Measurements from ENCODE around the gene IGFL1. TPM values are rescaled to one million over a fixed set of nuclear protein-coding genes. Genes with fewer than 3 reads are reported as not detected.

The IGFL1 gene
- total RNA-seq, 1 experiment from 2014 or later: not detected

DNA sequence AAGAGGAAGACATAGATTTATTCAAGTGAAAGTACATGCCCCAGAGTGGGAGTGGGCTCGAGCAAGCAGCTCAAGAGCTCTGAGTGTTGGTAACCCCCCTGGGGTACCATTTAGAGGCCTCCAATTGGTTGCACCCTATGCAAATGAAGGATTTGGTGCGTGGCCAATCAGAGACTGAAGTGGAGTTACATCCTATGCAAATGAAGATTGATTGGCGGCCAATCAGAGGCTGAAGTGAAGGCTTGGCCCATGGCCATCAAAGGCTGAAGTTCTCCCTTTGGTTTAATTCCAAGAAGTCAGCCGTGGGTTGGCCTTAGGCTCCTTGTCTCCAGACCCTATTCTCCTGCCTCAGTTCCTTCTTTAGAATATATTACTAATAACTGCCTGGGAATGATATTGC is 12.9 kb upstream of the IGFL1 start:
- H4K20me1 ChIP-seq (ENCODE audit: insufficient read depth): no peaks in the 10 kb centered on the region
- no peaks in the 10 kb centered on the region for H3K79me2 ChIP-seq (ENCODE audit: insufficient read depth, low read length)
- no peak overlapping the region for H3K9ac ChIP-seq (ENCODE audit: low read length)
- TF ChIP-seq, protein P1, sequence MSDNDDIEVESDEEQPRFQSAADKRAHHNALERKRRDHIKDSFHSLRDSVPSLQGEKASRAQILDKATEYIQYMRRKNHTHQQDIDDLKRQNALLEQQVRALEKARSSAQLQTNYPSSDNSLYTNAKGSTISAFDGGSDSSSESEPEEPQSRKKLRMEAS (IDR thresholded peaks at IDR 0.05): no peak
- TF ChIP-seq SIN3A (IDR thresholded peaks at IDR 0.05; ENCODE audit: low read depth) (no peak), CEBPB (IDR thresholded peaks at IDR 0.05; ENCODE audit: low read depth) (no peak), ELF1 (IDR thresholded peaks at IDR 0.05; ENCODE audit: borderline replicate concordance, low read depth) (no peak), EZH2phosphoT487 (IDR thresholded peaks at IDR 0.05; ENCODE audit: borderline replicate concordance) (no peak), TCF7L2 (IDR thresholded peaks at IDR 0.05; ENCODE audit: borderline replicate concordance, extremely low read depth, insufficient read depth, insufficient read length) (no peak), CBX3 (IDR thresholded peaks at IDR 0.05; ENCODE audit: low read depth) (no peak), RAD21 (IDR thresholded peaks at IDR 0.05; ENCODE audit: low read depth) (no peak), SRF (IDR thresholded peaks at IDR 0.05; ENCODE audit: low read depth) (no peak)
- TF ChIP-seq, protein P2, sequence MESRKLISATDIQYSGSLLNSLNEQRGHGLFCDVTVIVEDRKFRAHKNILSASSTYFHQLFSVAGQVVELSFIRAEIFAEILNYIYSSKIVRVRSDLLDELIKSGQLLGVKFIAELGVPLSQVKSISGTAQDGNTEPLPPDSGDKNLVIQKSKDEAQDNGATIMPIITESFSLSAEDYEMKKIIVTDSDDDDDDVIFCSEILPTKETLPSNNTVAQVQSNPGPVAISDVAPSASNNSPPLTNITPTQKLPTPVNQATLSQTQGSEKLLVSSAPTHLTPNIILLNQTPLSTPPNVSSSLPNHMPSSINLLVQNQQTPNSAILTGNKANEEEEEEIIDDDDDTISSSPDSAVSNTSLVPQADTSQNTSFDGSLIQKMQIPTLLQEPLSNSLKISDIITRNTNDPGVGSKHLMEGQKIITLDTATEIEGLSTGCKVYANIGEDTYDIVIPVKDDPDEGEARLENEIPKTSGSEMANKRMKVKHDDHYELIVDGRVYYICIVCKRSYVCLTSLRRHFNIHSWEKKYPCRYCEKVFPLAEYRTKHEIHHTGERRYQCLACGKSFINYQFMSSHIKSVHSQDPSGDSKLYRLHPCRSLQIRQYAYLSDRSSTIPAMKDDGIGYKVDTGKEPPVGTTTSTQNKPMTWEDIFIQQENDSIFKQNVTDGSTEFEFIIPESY (IDR thresholded peaks at IDR 0.05; ENCODE audit: extremely low read depth, insufficient replicate concordance, low read length): no peak
- TF ChIP-seq, protein P3, sequence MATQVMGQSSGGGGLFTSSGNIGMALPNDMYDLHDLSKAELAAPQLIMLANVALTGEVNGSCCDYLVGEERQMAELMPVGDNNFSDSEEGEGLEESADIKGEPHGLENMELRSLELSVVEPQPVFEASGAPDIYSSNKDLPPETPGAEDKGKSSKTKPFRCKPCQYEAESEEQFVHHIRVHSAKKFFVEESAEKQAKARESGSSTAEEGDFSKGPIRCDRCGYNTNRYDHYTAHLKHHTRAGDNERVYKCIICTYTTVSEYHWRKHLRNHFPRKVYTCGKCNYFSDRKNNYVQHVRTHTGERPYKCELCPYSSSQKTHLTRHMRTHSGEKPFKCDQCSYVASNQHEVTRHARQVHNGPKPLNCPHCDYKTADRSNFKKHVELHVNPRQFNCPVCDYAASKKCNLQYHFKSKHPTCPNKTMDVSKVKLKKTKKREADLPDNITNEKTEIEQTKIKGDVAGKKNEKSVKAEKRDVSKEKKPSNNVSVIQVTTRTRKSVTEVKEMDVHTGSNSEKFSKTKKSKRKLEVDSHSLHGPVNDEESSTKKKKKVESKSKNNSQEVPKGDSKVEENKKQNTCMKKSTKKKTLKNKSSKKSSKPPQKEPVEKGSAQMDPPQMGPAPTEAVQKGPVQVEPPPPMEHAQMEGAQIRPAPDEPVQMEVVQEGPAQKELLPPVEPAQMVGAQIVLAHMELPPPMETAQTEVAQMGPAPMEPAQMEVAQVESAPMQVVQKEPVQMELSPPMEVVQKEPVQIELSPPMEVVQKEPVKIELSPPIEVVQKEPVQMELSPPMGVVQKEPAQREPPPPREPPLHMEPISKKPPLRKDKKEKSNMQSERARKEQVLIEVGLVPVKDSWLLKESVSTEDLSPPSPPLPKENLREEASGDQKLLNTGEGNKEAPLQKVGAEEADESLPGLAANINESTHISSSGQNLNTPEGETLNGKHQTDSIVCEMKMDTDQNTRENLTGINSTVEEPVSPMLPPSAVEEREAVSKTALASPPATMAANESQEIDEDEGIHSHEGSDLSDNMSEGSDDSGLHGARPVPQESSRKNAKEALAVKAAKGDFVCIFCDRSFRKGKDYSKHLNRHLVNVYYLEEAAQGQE (IDR thresholded peaks at IDR 0.05; ENCODE audit: low read depth): no peak
- TF ChIP-seq, protein P4, sequence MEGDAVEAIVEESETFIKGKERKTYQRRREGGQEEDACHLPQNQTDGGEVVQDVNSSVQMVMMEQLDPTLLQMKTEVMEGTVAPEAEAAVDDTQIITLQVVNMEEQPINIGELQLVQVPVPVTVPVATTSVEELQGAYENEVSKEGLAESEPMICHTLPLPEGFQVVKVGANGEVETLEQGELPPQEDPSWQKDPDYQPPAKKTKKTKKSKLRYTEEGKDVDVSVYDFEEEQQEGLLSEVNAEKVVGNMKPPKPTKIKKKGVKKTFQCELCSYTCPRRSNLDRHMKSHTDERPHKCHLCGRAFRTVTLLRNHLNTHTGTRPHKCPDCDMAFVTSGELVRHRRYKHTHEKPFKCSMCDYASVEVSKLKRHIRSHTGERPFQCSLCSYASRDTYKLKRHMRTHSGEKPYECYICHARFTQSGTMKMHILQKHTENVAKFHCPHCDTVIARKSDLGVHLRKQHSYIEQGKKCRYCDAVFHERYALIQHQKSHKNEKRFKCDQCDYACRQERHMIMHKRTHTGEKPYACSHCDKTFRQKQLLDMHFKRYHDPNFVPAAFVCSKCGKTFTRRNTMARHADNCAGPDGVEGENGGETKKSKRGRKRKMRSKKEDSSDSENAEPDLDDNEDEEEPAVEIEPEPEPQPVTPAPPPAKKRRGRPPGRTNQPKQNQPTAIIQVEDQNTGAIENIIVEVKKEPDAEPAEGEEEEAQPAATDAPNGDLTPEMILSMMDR (IDR thresholded peaks at IDR 0.05 in 2 of 3, conservative IDR thresholded peaks at IDR 0.05 in 1 of 3; ENCODE audit: borderline replicate concordance in 1 of 3, insufficient read depth in 1 of 3, low read depth in 2 of 3, low read length in 2 of 3): no peak
- no peak for DNase-seq (ENCODE audit: low read depth, low spot score)
- no TSS peak for BruUV-seq (replicated peaks)
- CTCF ChIA-PET: no interaction called here
- H3K9me2 ChIP-seq (ENCODE audit: insufficient read depth): no peaks in the 10 kb centered on the region
- H2AFZ ChIP-seq (ENCODE audit: low read depth, low read length, poor library complexity, severe bottlenecking): no peak overlapping the region
- intact Hi-C loops (cut with micrococcal nuclease): no loop called here
- no peak overlapping the region for H3K27ac ChIP-seq (ENCODE audit: low read depth, low read length)
- RAD21 ChIA-PET (ENCODE audit: low non-redundant PET in 1 of 2, low total read pairs in 2 of 2, uncharacterized antibody in 2 of 2, unreplicated experiment in 2 of 2): no interaction called here
- peaks cover 6 to 17% of the 10 kb centered on the region in 2 experiments for H3K4me1 ChIP-seq (ENCODE audit: control insufficient read depth in 1 of 2, insufficient read depth in 2 of 2, low read length in 2 of 2)
- H3K27me3 ChIP-seq (ENCODE audit: insufficient read depth, low read length): peaks cover 35% of the 10 kb centered on the region; the same call in 1 of the 2 replicates
- no peak overlapping the region for H3K4me2 ChIP-seq (ENCODE audit: low read length)
- H3K36me3 ChIP-seq (ENCODE audit: control insufficient read depth in 1 of 2, insufficient read depth in 2 of 2, low read length in 2 of 2): no peaks in the 10 kb centered on the region
- no peak for ATAC-seq
- no peak overlapping the region for H3K4me3 ChIP-seq (replicated peaks in 1 of 2; ENCODE audit: low read depth in 1 of 2, low read length in 2 of 2)
- no peaks in the 10 kb centered on the region for H3K9me3 ChIP-seq (ENCODE audit: control insufficient read depth in 1 of 2, insufficient read depth in 1 of 2, low read depth in 1 of 2, low read length in 2 of 2)
- POLR2A ChIA-PET: no interaction called here
